ENCODE measurements around the gene SLC44A4.

DNA sequence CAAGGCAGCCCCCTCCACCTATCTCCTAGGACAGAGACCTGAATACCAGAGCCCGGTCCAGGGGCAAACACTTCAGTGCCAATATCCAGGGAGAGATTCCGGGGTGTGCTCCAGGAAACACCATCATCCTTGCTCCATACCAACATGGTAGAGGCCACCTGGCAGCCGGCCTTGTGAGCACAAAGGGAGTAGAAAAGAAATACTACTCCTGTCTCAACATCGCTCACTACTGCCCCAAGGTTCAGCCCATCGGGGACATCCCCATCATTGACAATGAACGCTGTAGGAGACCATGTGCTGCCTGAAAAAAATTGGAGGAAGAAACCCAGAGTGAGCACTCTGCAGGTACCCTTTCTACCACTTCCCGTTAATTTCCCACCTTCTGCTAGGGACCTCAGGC is 17.6 kb downstream of the SLC44A4 start:
- no peak for TF ChIP-seq POLR2A (IDR thresholded peaks at IDR 0.05; ENCODE audit: low read length)
- TF ChIP-seq GATA1 (IDR thresholded peaks at IDR 0.05; ENCODE audit: low read depth, low read length) = no peak
